HG03460 (cell line): ENCODE measurements around the gene COL25A1.

Experiments
- ATAC-seq: cut with Tn5 transposase; IDR thresholded peaks from one replicate; pipeline ENCODE4 v1.9.1; 2021; ENCODE audit not compliant: unreplicated experiment

The COL25A1 gene

DNA sequence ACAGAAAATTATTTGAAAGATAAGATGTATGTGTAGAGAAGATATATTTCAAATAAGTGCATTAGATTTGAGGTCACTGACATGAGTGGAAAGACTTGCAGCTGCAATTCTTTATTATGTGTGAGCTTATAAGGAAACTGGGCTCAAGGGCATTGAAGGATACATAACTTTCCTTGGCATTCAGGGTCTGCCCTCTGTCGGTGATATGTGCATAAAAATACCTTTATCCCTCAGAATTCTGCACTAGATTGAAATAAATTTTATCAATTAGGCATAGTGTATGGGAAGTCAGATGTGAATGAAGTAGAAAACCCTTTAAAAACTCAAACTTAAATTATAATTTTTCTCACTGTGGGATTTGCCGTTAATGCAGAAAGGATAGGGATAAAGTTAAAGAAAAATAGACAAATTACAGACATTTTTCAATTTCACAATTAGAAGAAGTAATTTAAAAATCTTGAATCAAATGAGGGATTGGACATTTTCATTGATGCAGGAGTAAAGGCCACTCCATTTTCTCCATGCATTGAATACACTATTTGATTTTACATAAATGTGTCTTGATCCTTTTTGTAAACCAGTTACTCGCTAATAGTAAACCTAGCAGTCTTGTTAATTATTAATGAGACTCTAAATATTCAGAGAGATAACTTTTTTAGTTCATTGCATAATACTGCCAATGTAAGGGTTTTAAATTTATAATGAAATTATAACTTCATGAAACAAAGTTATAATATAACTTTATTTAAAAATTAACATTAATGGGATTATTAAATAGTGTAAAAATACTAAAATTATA, 518.6 kb downstream of the COL25A1 start:
- ATAC-seq: no peak

DNA sequence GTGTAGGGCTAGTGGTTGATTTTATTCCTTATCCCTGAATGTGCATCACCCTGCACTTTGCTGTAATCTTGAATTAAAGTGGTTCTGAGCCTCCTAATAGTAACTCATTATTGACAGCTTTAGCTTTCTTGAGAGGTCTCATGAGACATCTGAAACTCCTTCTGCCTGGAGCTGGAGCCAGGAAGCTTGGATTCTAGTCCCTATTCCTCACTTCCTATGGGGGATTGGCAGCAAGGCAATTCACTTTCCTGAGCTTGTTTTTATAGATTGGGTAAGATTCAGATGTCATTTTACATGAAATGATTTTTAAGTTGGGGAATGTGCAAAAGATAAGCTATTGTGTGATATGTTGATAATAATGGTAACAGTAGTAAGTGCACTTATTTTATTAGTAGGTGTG, 522.5 kb downstream of the COL25A1 start:
- ATAC-seq: no peak

DNA sequence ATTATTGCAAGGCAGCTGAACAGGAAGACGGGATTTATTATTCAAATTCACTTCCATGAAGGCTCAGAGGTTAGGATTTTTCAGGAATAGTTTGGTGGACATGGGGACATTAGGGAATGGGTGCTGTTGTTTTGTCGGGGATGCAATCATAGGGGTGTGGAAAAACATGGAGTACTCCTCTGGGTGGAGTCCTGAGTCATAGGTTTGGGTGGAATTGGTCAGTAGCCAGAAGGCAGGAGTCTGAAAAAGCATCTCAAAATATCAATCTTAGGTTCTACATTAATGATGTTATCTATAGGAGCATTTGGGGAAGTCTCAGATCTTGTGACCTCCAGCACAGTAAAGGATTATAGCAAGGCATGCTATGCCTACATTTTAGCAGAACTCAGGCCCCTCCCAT, 525.1 kb downstream of the COL25A1 start:
- ATAC-seq: no peak

DNA sequence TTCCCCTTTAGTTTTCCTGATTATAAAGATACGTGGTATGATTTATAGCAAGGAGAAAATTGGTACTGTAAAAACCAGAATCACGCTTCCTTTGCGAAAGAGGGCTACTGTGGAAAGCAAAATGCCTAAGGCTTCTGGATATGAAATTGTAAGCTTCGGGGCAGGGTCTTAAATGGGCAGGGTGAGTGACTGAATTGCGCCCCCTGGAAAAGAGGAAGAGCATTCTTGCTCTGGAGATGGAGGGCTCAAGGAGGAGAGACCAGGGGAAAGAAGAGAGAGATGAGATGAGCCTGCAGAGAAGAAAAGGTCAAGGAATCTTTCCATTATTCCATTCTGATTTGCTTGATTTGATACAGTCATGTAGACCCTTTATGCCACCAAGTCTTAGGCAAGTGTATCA, 526.5 kb downstream of the COL25A1 start:
- no peak for ATAC-seq

DNA sequence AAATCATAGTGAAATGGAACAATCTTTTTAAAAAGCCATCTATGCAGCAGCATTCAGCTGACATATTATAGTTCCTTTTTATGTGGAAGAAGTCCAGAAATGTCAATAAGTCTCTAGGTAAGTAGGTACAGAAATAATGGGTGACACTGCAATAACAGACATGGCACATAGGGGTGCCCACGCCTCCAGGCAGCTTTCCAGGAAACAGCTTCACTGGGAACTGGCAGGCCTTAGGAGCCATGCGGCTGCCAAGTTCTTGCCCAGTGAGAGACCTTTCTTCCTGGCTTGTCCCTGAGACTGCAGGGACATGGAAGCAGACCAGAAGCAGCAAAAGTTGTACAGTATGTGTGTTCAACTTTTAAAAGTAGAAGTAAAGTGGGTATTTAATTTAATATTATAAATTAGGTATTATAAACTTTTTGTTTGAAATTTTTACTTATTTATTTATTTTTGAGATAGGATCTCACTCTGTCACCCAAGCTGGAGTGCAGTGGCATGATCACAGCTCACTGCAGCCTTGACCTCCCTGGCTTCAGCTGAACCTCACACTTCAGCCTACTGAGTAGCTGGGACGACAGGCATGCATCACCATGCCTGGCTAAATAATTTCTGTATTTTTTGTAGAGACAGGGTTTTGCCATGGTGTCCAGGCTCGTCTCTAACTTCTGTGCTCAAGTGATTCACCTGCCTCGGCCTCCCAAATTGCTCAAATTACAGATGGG, 527.5 kb downstream of the COL25A1 start:
- ATAC-seq: no peak

DNA sequence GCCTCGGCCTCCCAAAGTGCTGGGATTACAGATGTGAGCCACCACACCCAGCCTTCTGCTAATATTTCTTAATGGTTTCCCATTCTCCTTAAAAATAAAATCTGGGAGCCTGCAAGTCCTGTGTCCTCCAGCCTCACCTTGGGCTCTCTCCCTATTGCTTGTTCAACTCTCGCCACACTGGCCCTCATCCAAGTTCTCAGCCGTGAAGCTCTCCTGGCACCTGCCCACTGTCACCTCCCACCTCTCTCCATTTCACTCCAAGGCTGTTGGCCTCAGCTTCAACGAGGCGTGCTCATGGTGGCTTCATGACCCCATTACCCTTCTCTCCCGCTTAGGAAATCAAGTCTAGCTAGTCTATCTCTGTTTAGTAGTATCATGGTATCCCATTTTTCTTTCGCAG, 530.1 kb downstream of the COL25A1 start:
- ATAC-seq: no peak

DNA sequence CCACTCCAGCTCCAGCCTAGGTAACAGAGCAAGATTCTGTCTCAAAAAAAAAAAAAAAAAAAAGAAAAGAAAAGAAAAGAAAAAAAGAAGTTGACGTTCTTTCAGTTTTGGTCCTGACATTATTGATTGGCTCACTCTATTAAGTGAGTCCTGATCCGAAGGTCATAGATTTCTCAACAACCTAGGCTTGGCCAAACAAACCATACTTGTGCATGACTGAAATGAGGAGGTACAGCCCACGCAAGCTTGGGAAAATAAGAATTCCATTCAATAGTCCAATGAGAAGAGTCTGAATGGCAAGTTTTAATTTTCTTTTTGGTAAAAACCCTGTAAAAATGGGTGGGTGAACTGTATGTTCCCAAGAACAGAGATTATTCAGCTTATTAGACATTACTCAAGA, 536.4 kb downstream of the COL25A1 start:
- ATAC-seq: no peak

DNA sequence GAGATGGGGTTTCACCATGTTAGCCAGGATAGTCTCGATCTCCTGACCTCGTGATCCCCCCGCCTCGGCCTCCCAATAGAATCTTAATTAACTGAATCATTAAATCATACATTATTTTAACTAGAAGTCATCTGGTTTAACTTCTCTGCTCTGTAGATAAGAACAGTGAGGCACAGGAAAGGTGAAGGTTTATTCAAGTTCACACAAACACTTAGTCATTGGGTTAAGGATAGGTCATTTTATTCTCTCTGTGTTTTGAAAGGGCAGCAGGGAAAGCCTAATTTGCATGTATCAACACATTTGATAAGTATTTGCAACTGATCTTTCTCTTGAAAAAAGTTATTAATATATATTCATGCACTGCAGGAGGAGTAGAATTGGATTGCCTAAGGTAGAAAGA, 538.5 kb downstream of the COL25A1 start:
- ATAC-seq: no peak

DNA sequence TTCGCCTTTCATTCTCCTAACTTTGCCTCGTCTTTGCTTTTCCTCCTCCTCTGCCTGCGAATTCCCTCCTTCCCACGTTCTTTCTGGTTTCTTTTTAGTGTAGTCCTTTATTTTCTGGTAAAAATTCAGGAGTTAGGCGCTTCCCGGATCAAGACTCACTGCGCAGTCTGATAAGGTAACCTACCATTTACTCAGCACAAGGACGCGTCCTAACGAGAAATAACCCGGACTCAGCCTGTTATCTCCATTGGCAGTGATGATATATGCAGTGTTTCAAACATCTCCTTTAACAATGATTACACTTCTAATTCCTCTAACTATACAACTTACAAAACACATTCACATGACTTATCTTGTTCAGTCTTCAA, 539.2 kb downstream of the COL25A1 start:
- ATAC-seq: no peak

DNA sequence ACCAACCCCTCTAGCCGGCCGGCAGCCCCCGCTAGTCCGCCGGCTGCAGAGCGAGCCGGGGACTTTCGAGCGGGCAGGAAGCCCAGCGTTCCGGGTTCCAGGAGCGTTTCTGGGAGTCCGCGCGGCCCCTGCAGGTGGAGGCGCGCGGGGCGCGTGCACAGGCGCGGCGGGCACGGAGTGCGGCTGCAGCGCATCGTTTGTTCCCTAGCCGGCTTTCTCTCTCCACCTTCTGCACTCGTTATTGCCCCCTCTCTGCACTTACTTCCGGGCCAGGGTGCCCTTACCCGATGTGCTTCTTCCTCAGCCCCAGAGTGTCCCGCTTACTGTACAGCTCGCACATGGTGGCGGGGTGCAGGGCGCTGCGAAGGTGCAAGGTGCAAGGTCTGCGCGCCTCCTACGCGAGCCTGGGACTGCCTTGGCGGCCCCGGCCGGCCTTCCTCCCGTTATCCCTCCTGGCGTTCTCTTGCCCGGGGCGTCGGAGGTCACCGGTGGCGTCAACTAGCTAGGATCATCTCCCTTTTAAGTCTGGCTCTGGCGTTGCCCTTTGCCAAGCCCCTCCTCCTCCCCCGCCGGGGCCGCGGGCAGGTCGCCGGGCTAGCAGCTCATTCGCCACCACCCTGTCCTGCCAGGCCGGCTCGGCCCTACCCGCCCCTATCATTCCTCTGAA, 539.8 kb downstream of the COL25A1 start, which contains the start of gene ETNPPL:
ETNPPL (minus strand) TSS at position 495 of the 667 bp plus-strand sequence; CDS start at position 340, 155 bp downstream.
- no peak for ATAC-seq
